NCI-H82 treated with DMSO at 0.1 percent for 48 hours (cell line): ENCODE results near the gene P4HA2.

Experiments used
- DNase-seq: peaks from one replicate; lab custom pipeline; 2025; ENCODE audit not compliant: unreplicated experiment; lab: John Stamatoyannopoulos, UW

P4HA2 gene

DNA sequence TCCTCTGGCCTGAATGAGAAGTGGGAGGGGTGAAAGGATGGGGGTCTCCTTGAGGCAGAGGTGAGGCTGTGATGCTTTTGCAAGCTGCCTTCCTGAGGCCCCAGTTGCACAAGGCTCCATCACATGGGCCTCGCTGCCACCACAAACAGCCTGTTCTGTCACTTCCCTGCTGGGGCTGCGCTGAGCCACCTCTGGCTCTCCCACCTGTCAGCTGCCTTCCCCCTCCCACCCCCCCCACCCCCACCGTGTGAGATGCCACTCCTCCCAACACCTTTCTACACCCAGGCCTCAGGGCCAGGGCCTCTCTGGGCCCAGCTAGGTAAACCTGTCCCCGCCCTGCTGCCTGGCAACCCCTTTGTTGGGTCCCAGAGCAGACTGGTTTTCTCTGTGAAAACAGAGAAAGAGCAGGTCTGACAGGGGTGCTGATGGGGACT lies 25.4 kb upstream of the P4HA2 start:
- DNase-seq: no peak

DNA sequence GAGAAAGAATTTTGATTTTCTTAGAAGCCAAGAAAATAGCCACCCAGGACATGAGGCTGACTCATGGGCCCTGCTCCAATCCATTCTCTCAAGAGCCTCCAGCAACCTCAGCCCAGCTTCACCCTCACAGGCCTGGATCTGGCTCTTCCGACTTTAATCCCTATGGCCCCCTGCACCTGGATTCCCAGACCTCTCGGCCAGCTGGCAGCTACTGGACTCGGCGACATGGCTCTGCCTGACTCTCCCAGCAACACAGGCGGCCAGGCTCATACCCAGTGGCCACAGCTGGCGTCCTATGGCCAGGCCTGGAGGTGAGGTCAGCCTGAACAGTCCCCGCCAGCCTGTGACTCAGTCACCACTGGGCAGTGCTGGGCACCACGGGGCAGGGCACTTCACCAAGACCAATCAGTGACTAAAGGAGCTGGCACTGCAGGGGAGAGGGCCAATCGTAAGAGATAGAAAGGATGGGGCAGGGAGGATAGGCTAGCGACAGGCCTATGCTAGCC lies 23.6 kb upstream of the P4HA2 start:
- no peak for DNase-seq

DNA sequence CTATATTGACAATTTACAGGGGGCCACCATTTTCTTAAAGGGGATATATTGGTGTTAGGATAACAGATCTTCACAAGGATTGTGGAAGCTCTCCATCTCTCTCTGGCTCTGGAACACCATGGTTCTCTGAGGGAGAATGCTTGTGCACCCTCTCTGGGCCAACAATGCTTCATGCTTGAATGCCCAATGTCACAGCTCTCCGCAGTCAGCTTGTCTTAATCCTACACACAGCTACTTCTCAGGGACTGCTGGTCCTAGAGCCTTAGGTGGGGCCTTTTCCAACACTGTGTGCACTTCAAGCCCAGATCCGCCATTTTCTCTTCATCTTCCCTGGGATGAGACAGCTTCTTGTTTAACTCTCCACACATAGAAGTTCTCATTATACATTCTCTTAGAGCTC lies 22.9 kb upstream of the P4HA2 start:
- DNase-seq: no peak

DNA sequence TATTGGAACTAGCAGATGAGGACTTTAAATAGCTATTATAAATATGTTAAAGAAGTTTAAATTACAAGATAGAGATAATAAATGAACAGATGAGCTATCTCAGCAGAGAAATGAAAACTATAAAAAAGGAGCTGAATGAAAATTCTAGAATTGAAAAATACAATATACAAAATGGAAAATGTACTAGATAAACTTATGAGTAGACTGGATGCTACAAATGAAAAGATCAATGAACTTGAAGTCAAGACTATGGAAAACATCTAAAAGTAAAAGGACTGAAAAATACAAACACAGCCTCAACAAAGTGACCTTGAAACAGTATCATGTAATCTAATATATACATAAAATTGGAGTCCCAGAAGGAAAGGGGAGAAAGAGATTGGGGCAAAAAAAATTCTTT lies 19.2 kb upstream of the P4HA2 start:
- no peak for DNase-seq

DNA sequence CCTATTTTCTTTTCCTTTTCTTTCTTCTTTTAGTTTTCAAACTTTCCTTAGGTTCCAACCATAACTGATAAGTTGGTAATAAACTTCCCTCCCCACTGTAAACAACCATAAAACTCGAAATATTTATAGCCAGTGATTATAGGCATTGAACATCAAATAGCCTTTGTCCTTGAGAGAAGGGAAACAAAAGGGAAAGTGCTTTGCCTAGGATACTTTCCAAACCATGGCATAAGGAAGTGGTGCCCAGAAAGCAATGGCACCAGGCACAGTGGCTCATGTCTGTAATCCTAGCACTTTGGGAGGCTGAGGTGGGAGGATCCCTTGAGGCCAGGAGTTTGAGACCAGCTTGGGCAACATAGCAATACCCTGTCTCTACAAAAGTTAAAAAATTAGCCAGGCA lies 17.9 kb upstream of the P4HA2 start:
- no peak for DNase-seq

DNA sequence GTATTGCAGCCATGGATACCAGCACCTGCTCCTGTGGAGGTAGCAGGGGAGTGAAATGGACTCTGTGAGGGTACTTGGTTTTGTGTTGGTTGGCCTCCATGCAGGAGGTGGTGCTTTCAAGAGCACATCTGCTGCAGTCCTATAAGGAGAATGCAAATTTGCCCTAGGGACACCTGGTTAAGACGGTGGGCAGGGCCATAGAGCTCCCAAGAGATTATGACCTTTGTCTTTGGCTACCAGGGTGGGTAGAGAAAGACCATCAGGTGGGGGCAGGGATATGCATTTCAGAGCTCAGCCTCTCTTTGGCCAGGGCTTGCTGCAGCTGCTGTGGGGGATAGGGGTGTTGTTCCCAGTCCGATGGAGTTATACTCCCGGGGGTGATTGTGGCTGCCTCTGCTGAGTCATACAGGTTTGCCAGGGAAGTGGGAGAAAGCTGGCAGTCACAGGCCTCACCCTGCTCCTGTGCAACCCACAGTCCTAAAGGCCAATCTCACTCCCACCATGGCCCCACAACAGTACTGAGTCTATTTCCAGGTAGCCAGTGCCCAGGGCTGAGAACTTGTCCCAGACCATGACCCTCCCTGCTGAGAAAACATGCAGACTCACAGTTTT lies 15.8 kb upstream of the P4HA2 start:
- no peak for DNase-seq

DNA sequence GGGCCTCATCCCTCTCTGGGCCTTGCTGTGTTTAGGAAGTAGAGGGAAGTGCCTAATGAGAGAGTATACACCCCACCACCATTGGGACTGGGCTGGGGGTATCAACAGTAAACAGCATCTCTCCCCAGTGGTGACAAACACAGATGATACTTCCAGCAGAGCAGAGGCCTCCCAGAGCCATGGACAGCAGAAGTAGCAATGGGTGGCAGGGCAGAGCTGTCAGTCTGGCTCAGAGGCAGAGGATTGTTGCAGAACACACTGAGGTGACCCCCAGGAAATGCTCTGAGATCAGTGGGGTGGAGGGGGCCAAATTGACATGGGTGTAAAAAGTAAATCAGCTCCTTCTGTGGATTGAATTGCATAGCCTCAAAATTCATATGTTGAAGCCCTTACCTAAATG lies 12.1 kb upstream of the P4HA2 start:
- no peak for DNase-seq

DNA sequence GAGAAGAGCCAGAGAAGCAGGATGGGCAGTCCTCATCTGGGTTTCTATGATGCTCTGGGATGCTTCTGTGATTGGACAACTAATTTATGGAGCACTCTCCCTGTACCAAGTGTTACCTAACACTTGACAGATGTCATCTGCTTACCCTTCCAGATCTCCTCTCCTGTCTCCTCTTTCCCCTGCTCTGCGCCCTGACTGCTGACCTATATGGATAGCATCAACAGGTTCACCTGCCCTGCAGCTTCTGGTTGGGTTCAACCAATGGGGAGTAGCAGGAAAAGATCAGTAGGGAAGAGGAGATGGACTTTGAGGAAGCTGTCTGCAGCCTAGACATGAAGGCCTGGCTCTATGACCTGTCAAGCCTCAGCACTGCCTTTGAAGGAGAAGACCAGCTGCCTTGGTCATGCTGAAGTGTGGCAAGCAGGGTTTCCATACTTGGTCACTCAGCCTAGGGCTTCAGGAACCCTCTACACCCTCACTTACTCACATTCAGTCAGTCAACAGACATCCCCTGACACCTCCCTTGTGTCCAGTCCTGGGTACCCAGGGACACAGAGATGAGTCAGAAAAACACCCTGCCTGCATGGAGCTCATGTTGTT lies 11.3 kb upstream of the P4HA2 start:
- no peak for DNase-seq

DNA sequence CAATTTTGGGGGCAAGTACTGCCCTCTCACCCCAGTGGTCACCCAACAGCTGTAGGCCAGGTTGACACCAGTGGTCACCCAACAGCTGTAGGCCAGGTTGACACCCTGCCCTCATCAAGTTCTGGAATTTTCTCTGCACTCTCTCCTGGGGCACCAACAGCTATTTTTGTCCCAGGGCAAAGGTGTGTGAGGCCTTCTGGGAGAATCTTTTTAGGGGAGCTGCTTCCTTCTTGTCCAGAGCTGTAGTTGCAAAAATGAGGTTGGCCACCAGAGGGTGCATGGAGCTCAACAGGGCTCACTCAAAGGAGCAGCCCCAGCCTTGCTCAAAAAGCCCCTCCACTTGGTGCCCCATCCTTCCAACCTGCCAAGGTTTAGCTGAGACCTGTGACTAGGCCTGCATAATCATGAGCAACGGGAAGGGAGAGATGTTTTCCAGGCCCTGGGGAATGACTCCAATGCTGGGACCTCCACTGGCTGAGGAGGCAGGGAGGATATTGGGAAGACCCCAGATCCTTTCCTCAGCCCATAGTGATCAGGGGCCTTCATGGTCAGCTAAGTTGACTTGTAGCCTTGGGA lies 10.6 kb upstream of the P4HA2 start:
- peak; percentile 1 for DNase-seq

DNA sequence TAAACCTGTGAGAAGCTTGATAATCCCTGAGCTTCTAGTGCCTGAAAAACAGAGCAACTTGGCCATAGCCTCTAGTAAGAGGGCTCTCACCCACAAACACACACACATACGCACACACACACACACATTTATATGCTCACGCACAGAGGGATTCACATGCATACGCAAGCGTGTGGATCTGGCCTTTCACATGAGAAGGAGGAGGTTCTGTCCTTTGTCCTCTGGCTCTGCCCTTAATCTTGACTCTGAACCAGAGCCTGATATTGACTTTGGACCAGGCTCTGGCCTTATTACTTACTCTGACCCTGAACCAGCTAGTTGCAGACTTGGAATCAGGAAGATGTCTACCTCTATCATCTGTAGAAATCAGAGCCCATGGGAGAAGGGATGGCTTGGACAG lies 10.0 kb upstream of the P4HA2 start:
- DNase-seq: no peak

DNA sequence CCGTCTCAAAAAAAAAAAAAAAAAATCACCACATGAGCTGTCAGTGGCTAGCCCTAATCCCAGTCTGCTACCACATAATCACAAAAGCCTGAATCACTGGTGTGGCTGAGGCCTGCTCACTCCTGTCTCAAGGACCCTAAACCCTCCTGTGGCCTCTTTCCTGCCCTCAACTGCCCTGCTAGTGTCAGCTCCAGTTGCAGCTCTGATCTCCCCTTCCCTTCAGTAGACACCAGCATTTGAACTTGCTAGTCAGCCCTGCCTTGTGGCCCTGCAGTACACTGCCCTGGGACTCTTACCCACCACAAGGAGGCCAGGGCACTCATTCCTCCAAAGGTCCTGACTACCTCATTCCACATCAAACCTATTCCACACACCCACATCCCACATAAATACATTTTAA lies 9.5 kb upstream of the P4HA2 start:
- DNase-seq: no peak

DNA sequence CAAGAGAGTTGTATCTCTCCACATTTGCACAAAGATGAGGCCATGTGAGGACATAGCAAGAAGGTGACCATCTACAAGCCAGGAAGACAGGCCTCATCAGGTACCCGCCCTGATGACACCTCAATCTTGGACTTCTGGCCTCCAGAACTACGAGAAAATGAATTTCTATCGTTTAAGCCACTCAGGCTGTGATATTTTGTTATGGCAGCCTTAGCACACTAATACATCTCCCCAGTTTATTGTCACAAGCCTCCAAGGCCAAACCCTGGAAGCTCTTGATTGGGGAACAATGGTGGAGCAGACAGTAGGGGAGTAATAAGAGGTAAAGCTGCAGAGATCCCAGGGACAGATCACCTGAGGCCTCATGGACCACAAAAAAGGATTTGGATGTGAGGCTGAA lies 7.7 kb upstream of the P4HA2 start:
- no peak for DNase-seq

DNA sequence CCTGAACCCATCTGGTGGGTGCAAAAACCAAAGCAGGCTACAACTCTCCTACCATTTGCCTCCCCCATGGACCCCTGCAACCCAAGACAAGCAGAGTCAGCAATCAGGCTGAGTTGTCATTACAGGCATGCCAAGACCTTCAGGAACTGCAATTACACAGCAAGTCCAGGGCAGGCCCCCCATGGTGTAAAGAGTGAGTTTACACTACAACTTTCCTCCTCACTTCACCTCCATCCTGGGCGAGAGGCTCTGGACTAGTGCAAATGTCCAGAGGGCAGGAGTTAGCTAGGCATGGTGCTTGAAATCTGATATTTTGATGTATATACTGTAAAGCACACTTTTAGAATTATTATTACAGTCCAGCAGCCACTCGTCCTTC lies 7.0 kb upstream of the P4HA2 start:
- DNase-seq: no peak

DNA sequence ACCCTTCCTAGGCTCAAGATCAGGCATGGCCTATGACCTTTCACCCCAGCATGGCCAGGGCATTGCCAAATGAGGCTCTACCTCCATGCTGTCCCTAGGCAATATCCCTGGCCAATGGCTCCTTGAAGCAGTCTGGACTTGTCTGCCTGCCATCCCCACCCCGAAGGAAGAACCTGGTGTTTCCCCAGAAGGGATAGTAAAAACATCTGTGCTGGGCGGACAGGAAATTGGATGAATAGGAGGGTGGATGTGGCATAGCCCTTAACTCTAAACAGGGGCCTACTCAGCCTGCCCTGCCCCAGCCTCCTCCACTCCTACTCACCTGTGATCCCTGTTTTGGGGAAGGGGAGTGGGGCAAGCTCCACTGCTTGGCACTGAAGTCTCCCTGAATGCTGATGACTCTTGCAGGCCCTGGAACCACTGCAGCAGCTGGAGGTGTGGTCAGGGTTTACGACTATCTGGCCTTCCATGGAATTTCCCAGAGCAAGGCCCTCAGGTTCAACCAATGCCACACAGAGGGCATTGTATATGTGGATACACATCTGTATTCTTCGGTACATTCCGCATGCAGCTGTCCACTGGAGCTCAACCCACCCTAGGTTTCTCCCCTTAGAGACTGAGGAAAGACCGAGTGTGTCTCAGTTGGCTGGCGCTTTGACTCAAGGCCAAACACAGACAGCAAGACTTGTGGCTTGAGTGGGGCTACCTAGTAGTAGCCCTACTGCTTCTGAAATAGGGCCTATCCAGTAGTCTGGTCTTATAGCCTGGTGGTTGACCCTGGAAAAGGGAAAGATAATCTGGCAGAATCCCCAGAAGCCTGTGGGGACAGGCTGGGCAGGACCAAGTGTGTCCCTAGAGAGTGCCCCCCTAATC lies 6.4 kb upstream of the P4HA2 start:
- DNase-seq: no peak

DNA sequence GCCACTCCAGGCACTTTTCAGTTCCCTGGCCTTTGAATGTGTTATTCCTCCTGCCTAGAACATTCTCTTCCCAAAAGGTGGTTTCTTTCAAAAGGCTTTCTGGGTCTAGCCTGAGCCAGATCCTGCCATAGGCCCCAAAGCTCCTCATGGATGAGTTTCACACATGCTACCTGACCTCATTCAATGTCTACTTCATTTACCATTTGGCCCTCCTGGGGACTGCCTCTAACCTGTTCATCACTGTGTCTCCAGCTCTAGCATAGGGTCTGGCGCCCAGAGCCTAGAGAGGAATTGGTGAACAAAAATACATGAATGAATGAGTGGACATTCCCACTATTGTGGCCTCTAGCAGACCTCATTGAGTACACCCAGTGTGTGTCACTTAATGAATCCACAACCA lies 5.4 kb upstream of the P4HA2 start:
- DNase-seq: no peak

DNA sequence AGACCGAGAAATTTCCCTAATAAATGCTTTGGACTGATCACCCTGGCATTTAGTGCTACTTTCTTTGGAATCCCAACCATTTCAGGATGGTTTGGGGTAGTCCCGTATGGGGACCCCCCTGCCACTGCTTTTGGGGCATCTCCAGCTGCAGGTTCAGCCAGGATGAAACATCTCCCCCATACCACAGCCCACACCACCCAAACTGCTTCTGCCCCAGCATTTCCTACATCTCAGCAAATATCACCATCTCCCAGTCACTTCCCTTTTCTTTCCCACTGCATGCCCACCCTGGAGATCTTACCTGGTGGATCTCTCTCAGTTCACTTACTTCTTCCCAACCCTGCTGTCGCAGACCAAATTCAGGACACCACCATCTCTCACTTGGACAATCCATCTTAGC lies 4.8 kb upstream of the P4HA2 start:
- DNase-seq: no peak

DNA sequence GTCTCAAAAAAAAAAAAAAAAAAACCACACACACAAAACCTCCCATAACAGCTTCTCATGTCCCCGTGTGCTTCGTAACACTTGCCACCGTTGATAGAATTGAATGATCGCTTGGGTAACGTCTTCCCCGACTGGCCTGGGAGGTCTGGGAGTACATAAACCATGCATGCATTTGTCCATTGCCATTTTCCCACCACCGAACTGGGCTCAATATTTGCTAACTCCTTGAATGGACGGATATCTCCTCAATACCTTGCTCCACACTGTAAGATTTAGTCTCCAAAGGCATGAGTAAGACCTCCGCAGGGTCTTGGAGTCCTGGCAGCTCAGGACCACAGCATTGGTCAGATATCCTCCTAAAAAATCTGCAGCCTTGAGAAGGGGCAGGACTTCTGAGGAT lies 3.2 kb upstream of the P4HA2 start:
- DNase-seq: no peak

DNA sequence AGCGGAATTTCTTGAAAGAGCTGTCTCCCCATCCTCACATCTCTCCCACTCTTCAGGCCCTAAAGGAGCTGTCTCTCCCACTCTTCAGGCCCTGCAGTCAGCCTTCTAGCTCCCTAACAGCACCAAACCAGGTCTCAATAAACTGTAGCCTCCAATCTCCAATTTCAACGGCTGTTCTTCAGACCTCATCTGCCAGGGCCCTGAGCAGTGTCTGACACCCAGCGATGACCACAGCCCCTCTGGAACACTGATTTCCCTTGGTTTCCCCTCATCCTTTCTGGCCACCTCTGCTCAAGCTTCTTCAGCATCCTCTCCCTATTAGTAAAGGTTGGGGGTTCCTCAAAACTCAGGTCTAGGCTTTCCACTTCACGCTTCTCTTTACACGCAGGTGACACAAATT lies 1.6 kb upstream of the P4HA2 start:
- no peak for DNase-seq

DNA sequence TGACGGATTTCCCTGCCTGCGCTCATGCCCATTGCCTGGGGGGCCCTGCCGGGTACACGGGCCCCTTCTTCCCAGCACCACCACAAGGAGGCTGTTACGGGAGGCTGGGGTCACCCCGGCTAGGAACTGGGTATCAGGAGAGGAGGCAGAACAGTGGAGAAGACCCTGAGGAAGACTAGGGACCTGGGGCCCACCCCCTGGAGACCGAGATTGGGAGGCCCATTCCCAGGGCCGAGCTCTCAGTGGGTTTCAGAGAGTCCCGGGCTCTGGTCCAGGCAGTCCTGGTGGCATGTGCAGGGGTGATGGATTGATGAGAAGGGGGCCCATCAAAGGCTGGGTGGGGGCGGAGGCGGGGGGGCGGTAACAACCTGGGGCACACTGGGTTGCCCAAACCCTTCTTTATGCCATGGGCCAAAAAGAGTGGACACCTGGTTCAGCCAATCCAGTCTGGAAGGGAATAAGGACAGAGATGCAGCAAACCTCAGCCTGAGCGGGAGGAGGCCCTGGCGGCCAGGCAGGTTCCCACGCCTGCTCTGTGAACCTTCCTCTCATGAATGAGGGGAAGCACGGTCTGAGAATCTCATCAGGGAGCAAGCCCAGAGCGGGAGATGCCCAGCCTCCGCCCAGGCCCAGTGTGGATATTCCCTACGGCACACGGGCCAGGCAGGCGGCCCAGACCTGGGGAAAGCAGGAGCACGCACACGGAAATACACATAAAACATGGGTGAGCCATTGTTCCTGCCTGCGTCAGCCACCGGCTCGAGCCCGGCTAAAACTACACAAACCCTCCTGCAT lies 785 bp upstream of the P4HA2 start:
- DNase-seq: no peak

DNA sequence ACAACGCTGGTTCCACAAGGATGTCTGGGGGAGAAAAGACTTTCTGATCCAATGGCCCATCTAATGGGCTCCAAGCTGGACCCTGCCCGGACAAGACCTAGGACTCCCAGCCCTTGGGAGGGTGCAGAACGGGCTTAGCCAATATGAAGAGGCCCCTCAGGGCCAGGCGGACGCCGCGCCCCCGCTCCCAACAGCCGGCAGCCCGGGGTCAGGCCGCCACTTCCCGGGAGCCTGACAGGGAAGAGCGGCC lies 493 bp downstream of the P4HA2 start:
- no peak for DNase-seq

DNA sequence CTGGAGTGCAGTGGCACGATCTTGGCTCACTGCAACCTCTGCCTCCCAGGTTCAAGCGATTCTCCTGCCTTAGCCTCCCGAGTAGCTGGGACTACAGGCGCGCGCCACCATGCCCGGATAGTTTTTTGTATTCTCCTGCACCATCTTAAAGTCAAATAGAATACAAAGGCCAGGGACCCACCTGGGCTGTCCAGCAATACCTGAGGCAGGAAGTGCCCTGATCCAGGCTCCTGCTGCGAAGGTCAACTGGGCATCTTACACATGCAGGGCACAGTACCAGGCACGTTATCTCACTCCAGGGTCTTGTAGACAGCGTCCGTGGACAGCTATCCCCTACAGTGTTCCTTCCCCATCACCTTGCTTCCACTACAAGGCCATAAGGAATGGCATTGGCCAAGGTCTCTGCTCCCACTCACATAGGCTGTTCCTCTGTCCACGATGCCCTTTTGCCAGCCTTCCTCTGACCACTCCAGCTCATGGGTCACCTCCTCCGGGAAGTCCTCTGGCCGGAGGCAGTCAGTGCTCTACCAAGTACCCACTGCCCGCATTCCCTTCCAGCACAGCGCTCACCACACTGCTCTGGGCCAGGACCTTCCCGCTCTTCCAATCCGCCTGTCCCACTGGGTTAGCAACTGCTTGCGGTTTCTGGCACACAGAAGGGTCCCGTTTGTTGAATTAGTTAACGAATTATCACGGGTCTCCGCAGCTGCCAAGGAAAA lies 978 bp downstream of the P4HA2 start:
- no peak for DNase-seq
